Right hindlimb (tissue), 1 donor: ENCODE measurements around the gene VPS37C.
"Not testable (repeated sequence)": the region's sequence is repeated elsewhere in the genome, so short reads cannot be mapped to it uniquely, and the experiment has no call there.

Experiments
- DNase-seq: peaks from one replicate; pipeline ENCODE4 v3.0.0-alpha.2; 2018

The VPS37C gene

GRCh38 chr11:61161190-61162091 lies at the start of gene VPS37C:
TSS of gene VPS37C (minus strand) at chr11:61161426. CDS start at chr11:61138829, 22,597 bp downstream.
- peak; percentile 93 for DNase-seq

- not testable (repeated sequence) for DNase-seq
Measured at GRCh38 chr11:61210629-61211028, 49.4 kb upstream of the VPS37C start.

GRCh38 chr11:61207636-61208310 lies 46.5 kb upstream of the VPS37C start:
- not testable (repeated sequence) for DNase-seq

DNA sequence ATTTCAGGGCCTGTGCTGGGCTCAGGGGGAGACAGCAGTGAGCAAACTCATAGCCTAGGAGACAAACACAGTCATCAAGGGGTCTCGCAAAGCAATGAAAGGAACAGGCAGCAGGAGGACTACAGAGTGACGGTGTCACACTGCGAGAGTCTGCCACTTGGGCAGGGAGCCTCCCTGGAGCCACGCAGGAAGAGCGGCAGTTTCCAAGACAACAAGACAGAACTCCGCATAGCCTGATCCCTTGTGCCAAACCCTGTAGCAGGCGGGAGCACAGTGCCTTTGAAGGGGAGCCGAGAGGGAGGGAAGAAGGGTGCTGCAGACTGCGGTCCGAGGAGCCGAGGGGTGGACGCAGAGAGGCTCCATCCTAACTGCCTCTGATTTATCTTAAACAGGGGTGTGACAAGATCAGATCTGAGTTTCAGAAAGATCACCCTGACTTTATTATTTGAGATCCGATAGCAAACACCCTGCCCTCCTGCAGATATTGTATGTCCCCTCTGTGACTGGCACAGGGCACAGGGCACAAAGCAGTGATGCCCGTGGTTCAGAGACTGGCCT lies 43.4 kb upstream of the VPS37C start:
- not testable (repeated sequence) for DNase-seq

- DNase-seq, result not testable (repeated sequence)
Measured at GRCh38 chr11:61203873-61204272, 42.6 kb upstream of the VPS37C start.

DNA sequence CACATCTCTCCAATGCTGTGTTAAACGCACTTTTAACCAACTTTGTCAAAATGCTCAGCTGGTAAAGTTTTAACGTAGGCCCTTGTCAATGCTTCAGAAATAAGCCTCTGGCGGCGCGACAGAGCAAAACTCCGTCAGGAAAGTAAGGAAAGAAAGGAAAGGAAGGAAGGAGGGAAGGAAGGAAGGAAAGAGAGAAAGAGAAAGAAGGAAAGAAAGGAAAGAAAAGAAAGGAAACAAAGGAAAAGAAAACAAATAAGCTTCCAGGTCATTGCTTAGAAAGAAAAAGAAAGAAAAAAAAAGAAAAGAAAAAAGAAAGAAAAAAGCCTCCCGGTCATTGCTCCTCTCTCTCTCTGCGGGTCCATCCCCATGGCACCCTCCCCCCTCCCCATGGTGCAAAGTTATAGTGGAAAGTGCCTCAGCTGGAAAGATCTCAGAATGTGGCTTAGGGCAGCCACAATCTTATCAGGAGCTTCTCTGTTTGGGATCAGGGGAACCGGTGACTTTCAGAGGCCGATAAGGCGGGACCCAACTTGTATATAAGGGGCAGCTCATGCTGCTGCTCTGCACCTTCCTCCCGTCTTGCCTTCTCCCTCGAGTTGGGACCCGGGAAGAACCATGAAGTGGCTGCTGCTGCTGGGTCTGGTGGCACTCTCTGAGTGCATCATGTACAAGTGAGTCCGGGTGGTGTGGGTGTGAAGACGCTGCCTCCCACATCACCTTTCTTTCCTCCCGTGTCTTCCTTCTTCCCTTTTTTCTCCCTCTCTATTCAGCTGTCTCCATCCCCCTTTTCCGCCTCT lies 41.9 kb upstream of the VPS37C start, which contains the start of gene PGA3:
Gene PGA3 (plus strand): TSS at position 566 of the 797 bp plus-strand sequence. CDS start 50 bp downstream, at position 616.
- DNase-seq, result not testable (repeated sequence)

DNA sequence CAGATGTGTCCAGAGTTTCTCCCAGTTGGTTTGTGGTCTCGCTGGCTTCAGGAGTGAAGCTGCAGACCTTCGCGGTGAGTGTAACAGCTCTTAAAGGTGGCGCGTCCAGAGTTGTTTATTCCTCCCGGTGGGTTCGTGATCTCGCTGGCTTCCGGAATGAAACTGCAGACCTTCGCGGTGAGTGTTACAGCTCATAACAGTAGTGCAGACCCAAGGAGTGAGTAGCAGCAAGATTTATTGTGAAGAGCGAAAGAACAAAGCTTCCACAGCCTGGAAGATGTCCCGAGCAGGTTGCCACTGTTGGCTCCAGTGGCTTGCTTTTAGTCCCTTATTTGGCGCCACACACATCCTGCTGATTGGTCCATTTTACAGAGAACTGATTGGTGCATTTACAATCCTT lies 40.2 kb upstream of the VPS37C start:
- no peak for DNase-seq

GRCh38 chr11:61198948-61199523 lies 37.8 kb upstream of the VPS37C start:
- DNase-seq, result no peak

- no peak for DNase-seq
Measured at GRCh38 chr11:61198361-61198760, 37.1 kb upstream of the VPS37C start.

DNA sequence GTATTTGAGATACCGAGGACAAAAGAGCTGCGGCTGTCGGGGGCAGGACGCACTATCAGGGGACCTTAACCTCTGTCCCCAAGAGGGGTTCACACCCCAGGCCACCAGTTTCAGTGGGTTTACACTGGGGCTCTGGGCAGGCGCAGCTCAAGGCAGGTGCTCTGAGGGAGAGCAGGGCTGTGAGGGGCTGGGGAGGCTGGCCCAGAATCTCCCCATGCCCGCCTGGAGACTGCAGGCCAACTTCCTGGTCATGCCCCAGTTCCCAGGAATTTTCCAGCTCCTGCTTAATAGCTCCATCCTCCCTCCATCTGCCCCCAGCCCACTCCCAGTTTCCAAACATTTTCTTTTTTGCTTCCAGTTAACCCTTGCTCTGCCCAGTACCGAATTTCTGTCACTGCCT lies 34.5 kb upstream of the VPS37C start:
- DNase-seq, result no peak

DNA sequence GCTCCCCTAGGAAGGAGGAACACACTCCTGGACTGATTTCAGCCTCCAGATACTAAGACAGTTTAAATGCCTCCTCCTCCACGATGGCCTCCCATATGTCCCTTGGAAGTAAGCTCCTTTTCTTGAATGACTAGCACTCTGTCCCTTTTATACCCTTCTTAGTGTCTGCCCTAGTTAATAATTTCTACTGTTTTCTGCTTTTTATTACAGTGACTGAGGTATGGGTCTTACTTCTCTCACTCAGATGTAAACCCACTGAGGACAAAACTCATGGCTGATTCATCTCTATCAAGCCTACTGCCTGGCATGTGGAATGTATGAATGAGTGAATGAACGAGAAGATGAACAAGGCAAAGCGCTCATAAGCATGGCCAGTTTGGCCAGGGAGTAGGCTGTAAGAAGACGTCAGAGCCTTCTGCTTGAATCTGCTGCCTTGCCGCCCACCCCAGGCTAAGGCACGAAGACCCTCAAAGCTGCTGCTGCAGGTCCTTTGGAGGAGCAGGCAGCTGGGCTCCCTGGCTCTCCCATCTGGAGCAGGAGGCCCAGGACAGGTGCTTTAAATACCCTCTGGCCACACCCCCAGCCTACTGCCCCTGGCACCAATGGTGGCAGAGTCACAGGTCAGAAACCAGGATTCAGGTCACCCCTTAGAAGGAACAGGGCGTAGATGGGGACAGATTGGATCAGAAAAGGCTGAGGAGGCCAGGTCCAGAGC lies 33.9 kb upstream of the VPS37C start:
- no peak for DNase-seq

GRCh38 chr11:61194169-61194671 lies 33.0 kb upstream of the VPS37C start:
- DNase-seq, result no peak

- no peak for DNase-seq
Measured at GRCh38 chr11:61193596-61193995, 32.4 kb upstream of the VPS37C start.

GRCh38 chr11:61189933-61190332 lies 28.7 kb upstream of the VPS37C start:
- DNase-seq, result no peak

DNA sequence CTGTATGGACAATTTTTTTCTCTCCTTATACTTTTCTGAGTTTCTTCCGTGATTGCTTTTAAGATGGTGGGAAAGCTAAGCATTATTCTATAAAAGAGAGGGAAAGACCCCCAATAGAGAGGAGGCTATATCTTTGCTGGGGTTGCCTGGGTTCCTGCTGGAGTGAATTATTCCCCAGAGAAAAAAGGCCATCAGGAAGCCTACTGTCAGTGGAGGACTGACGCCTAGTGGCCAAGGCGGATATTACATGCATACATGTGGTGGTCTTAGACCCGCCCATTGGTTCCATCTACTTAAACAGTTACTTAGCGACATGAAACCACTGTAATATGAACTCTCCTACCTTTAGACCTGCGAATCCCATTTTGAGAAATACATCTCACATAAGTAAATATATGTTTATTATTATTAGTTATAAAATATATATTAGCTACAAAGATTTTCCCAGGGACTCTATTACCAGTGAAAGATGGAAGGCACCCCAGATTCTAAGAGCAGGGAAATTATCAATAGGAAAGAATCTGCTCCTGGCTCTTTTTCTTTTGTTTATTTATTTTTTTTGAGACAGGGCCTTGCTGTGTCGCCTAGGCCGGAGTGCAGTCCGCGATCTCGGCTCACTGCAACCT lies 26.4 kb upstream of the VPS37C start:
- DNase-seq, result peak; percentile 73

GRCh38 chr11:61186504-61186903 lies 25.3 kb upstream of the VPS37C start:
- DNase-seq, result no peak

DNA sequence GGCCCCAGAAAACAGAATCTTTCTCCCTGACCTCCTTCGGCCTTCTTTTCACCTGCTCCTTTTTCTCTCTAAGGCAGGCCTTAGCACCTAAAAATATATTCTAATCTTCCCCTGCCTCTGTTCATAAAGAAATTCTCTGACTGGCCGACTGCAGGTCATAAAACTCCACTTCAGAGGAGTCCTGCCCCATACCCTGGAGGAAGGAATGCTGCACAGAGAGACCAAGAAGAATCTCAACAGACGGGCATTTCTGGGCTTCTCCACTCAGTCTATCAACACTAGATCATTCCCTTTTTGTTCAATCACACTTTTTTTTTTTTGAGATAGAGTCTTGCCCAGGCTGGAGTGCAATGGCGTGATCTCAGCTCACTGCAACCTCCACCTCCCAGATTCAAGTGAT lies 22.4 kb upstream of the VPS37C start:
- DNase-seq, result no peak

GRCh38 chr11:61181489-61181888 lies 20.3 kb upstream of the VPS37C start:
- no peak for DNase-seq

- not testable (repeated sequence) for DNase-seq
Measured at GRCh38 chr11:61180205-61180604, 19.0 kb upstream of the VPS37C start.

GRCh38 chr11:61176446-61176845 lies 15.2 kb upstream of the VPS37C start:
- DNase-seq, result no peak

DNA sequence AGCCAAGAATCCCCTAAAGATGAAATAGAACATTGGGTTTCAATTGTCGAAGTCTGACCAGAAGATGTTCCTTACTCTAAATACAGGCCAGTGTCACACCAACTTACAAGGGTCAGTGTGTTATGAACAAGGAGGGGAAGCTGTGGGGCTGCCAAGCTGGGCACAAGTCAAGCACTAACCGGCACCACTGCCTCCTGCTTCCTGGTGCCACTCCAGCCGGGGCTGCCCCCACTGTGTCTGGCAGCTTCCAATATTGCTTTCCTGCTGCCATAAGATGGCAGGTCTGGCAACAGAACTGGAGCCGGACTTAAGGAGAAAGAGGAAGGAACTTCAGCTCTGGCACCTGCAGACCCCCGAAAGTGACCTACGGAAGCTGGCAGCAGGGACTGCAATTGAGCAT lies 13.7 kb upstream of the VPS37C start:
- no peak for DNase-seq
